HG03354 (cell line): ENCODE results near the gene MAB21L1.

Source experiments
- ATAC-seq: cut with Tn5 transposase; IDR thresholded peaks from one replicate; pipeline ENCODE4 v1.9.1; 2021; ENCODE audit warnings: mild to moderate bottlenecking; ENCODE audit not compliant: unreplicated experiment, poor library complexity, severe bottlenecking

The MAB21L1 gene

GRCh38 chr13:35455022-35455421, 21.5 kb downstream of the MAB21L1 start:
- ATAC-seq, result no peak

DNA sequence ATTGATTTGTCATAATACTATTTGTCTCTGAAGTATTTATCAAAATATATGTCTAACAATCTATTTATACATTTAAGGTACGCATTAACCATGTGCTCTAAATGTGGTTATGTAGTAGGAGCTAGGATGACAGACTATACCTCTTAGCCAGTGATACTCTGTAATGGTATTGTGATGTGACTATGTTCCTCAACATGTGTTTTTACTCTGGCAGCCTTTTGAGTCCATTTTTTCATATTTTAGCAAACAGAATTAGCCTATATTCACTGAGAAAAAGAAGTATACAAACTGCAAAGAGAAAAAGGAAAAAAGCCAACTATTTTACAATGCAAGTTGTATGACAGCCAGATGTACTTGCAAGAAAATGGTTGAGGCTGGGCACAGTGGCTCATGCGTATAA, 26.7 kb downstream of the MAB21L1 start:
- no peak for ATAC-seq

- ATAC-seq, result no peak
Observed at GRCh38 chr13:35448465-35448864, 28.0 kb downstream of the MAB21L1 start.
